Measurements from ENCODE around the gene OR1N2. TPM values are rescaled to one million over a fixed set of nuclear protein-coding genes. Genes with fewer than 3 reads are reported as not detected.

OR1N2 gene
- total and polyA plus RNA-seq, 2 of the 4 experiments (the other 2 are of a cell fraction) = not detected

DNA sequence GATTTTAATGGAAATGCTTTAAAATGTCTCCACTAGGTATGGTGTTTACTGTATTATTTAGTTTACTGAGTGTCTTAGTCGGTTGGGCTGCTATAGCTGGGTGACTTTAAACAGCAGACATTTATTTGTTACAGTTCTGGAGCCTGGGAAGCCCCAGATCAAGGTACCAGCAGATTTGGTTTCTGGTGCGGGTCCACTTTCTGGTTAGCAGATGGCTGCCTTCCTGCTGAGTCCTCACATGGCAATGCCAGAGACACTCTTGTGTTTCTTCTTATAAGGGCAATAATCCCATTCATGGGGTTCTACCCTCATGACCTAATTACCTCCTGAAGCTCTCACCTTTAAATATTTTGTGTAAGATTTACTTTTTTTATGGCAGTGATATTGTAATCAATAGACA, 34.7 kb upstream of the OR1N2 start:
- DNase-seq (no peak), ATAC-seq (ENCODE audit: low read depth) (no peak)
- Histone ChIP-seq H4K91ac (ENCODE audit: insufficient read depth, low read depth, low read length) (no peak overlapping the region), H3K9ac (ENCODE audit: low read depth, low read length) (no peak overlapping the region), H2AFZ (replicated peaks; ENCODE audit: low read length, poor library complexity) (no peak overlapping the region), H3K27me3 (ENCODE audit: control insufficient read depth, insufficient read depth, low read length) (peaks cover 20% of the 10 kb centered on the region), H4K8ac (ENCODE audit: low read depth in 2 of 2, low read length in 2 of 2) (no peak overlapping the region), H3K79me1 (ENCODE audit: low read depth in 1 of 2, low read length in 2 of 2) (no peaks in the 10 kb centered on the region), H2BK120ac (ENCODE audit: low read depth, low read length) (no peak overlapping the region), H3K9me1 (ENCODE audit: insufficient read depth, low read length) (no peaks in the 10 kb centered on the region), H3K4me3 (ENCODE audit: insufficient read depth, low read depth, low read length) (no peak overlapping the region), H2BK15ac (ENCODE audit: low read depth, low read length) (no peak overlapping the region), H3K18ac (ENCODE audit: low read depth, low read length) (no peak overlapping the region), H4K20me1 (ENCODE audit: insufficient read depth, low read length) (no peaks in the 10 kb centered on the region), H2AK5ac (ENCODE audit: low read depth, low read length) (no peak overlapping the region), H2AK9ac (replicated peaks; ENCODE audit: low read depth, low read length, poor library complexity) (no peak overlapping the region), H2BK20ac (ENCODE audit: low read depth, low read length) (no peak overlapping the region), H3K23ac (ENCODE audit: low read depth, low read length) (no peak overlapping the region), H3K4ac (ENCODE audit: low read depth, low read length) (no peak overlapping the region), H3K4me1 (ENCODE audit: control insufficient read depth, insufficient read depth, low read length) (no peaks in the 10 kb centered on the region), H3K4me2 (ENCODE audit: low read depth, low read length) (no peak overlapping the region), H3K9me3 (ENCODE audit: control insufficient read depth, insufficient read depth, low read length) (no peaks in the 10 kb centered on the region), H4K5ac (ENCODE audit: low read depth, low read length) (no peak overlapping the region), H2BK5ac (ENCODE audit: low read depth, low read length, poor library complexity, severe bottlenecking) (no peak overlapping the region), H3K36me3 (ENCODE audit: control insufficient read depth, insufficient read depth, low read length) (no peaks in the 10 kb centered on the region), H3K14ac (replicated peaks; ENCODE audit: low read depth, low read length) (no peak overlapping the region), H3K27ac (ENCODE audit: insufficient read depth, low read length) (no peak overlapping the region), H3K56ac (ENCODE audit: extremely low read depth, insufficient read depth, low read length) (no peak overlapping the region)
- in situ Hi-C loops (cut with MboI; ENCODE audit: low sequenced_read_pairs) = no loop called here
- ChIA-PET CTCF (no interaction called here), POLR2A (ENCODE audit: unreplicated experiment) (no interaction called here)
- BruUV-seq (replicated peaks) = no TSS peak
- dilution Hi-C loops (cut with HindIII; ENCODE audit: low sequenced_read_pairs, unreplicated experiment) = no loop called here
- TF ChIP-seq RFX5 (IDR thresholded peaks at IDR 0.05; ENCODE audit: low read depth, low read length) (no peak), MAFK (IDR thresholded peaks at IDR 0.05; ENCODE audit: low read depth, low read length) (no peak), NFE2L2 (IDR thresholded peaks at IDR 0.05; ENCODE audit: low read depth, low read length) (no peak), SMC3 (IDR thresholded peaks at IDR 0.05; ENCODE audit: low read depth, low read length) (no peak), FOS (IDR thresholded peaks at IDR 0.05; ENCODE audit: low read depth, low read length) (no peak), CHD1 (IDR thresholded peaks at IDR 0.05; ENCODE audit: low read depth, low read length) (no peak), CEBPB (IDR thresholded peaks at IDR 0.05; ENCODE audit: low read depth, low read length) (no peak), RCOR1 (IDR thresholded peaks at IDR 0.05; ENCODE audit: insufficient replicate concordance, low read length) (no peak), BHLHE40 (IDR thresholded peaks at IDR 0.05; ENCODE audit: low read depth, low read length) (no peak), RAD21 (IDR thresholded peaks at IDR 0.05; ENCODE audit: low read length) (no peak), MAZ (IDR thresholded peaks at IDR 0.05; ENCODE audit: borderline replicate concordance, low read depth, low read length) (no peak), POLR2A (IDR thresholded peaks at IDR 0.05; ENCODE audit: low read depth, low read length) (no peak), MXI1 (IDR thresholded peaks at IDR 0.05; ENCODE audit: borderline replicate concordance, low read depth, low read length) (no peak), USF2 (IDR thresholded peaks at IDR 0.05; ENCODE audit: low read depth, low read length) (no peak)
- TF ChIP-seq, protein P1, sequence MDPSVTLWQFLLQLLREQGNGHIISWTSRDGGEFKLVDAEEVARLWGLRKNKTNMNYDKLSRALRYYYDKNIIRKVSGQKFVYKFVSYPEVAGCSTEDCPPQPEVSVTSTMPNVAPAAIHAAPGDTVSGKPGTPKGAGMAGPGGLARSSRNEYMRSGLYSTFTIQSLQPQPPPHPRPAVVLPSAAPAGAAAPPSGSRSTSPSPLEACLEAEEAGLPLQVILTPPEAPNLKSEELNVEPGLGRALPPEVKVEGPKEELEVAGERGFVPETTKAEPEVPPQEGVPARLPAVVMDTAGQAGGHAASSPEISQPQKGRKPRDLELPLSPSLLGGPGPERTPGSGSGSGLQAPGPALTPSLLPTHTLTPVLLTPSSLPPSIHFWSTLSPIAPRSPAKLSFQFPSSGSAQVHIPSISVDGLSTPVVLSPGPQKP (IDR thresholded peaks at IDR 0.05; ENCODE audit: borderline replicate concordance, low read depth, low read length) = no peak
- TF ChIP-seq, protein P2, sequence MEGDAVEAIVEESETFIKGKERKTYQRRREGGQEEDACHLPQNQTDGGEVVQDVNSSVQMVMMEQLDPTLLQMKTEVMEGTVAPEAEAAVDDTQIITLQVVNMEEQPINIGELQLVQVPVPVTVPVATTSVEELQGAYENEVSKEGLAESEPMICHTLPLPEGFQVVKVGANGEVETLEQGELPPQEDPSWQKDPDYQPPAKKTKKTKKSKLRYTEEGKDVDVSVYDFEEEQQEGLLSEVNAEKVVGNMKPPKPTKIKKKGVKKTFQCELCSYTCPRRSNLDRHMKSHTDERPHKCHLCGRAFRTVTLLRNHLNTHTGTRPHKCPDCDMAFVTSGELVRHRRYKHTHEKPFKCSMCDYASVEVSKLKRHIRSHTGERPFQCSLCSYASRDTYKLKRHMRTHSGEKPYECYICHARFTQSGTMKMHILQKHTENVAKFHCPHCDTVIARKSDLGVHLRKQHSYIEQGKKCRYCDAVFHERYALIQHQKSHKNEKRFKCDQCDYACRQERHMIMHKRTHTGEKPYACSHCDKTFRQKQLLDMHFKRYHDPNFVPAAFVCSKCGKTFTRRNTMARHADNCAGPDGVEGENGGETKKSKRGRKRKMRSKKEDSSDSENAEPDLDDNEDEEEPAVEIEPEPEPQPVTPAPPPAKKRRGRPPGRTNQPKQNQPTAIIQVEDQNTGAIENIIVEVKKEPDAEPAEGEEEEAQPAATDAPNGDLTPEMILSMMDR (conservative IDR thresholded peaks at IDR 0.05; ENCODE audit: low read depth, low read length) = no peak
- intact Hi-C loops (cut with micrococcal nuclease) = no loop called here
- whole genome bisulfite sequencing, 2 experiments (ENCODE audit: extremely low coverage in 2 of 2, insufficient read length in 1 of 2) = no CpG with 5 or more reads among the region's 2 CpGs
